Limb (tissue), 2 donors: Measurements from ENCODE around the gene VGLL4.
A peak's percentile ranks its signal among the peaks of the same experiment; 100 is the strongest.

Experiments used
- DNase-seq, 2 donors: peaks; one replicate each; pipeline ENCODE4 v3.0.0-alpha.2; 2016; ENCODE audit errors: extremely low spot score in 2 of 2

The VGLL4 gene

DNA sequence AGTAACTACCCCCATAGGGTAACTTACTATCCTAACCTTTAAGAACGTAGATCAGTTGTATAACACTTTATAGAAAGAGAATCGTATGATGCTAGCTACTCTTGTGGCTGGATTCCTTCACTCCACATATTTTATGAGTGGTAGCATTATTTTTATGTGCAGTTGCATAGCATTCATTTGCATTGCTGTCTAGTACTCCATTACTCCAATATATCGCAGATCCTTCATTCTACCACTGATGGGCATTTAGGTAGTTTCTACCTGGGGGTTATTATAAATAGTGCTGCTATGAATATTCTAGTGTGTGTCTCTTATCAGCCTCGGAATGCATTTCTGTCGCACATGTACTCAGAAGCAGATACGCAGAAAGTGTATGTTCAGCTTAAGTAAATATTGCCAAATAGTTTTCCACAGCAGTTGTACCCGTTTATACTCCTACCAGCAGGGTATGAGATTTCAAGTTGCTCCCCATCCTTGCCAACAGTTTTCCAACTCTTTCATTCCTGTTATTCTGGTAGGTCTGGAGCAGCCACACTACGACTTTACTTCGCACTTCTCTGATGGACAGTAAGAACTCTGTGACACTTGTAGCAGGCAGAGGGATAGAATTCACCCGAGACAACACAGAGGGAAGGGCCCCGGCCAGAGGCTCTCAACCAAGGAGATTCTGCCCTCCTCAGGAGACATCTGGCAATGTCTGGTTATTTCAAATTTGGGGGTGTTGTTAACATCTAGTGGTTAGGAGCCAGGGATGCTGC is 9.8 kb upstream of the VGLL4 start:
- DNase-seq = no peak

DNA sequence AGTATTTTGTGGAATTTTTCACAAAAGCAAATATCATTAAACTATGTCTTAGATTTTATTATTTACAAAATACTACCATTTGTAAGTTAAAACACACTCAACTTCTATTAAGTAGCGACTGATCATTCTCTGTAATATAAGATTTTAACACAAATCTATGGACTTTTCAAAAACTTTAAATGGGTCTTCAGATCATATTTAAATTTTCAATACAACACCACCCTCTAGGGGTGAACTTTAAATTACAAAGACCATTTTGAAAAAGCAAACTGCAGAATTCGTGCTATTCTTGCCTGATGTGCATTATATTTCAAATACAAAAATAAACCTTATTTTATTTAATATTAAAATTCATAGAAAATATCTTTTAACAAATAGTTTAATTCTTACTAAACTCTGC is 8.2 kb upstream of the VGLL4 start:
- DNase-seq = peak in 1 of 2 donors; percentile 74

DNA sequence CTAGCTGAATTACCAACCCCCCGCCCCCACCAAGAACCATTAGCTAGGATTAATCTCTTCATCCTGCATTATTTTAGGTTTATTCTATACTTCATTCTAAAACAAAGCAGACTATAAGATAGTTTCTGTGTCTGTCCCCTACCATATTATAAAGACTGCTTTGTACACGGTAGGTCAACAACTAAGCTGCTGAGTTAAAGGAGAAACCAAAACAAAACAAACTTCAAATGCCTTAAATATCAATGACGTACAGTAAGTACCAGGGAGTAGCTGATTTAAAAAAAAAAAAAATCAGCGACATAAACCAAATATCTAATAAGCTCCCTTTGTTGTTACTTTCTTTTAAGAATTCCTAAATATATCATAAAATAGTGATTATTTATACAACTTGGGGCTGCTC is 7.8 kb upstream of the VGLL4 start:
- no peak for DNase-seq

DNA sequence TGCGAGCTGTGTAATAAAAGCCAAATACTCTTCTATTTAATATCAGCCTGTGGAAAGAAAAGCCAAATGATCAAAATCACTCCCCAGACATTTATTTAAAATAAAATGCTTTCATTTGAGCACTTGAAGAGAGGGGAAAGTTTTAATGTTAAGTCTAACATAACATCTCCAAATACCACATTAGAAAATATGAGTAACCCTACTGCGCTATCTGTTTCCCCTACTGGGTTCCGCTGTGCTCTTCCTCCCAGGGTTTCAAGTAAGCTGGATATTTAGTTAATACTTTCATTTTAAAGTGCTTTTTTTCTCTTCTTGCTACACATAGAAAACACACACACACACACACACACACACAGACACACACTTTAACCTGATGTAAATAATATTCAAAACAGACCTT is 6.7 kb upstream of the VGLL4 start:
- DNase-seq = no peak

DNA sequence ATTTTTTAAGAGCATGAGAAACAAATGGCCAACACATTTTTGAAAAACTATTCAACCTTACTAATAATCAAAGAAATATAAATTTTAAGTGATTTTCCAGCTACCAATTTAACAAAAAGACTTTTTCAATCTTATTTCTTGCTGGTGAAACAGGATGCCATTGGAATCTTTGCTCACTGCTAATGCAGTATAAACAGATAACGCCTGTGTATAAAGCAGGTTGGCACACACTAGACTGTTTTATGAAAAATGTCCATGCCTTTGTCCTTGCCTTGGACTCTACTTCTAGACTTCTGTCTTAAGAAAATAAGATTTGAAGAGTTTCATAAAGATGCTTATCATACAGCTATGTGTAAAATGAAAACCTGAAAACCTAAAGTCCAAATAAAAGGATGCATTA is 5.0 kb upstream of the VGLL4 start:
- DNase-seq = no peak

DNA sequence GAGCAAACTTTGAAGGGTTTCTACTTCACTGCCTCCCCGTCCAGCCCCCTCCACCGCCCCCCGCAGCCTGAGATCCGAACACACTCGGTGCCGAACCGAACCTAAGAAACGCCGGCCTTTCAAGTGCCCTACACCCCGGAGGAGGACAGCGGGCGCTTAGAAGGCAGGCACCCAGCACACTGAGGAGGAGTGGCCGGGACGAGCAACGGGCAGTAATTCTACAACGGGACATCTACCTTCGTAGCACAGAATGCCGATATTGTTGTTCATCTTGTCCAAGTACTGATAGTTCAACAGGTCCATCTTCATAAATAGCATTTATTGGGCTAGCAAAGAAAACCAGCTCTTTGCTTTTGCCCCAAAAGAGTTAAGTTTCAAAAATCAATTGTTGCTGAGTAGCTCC is 513 bp downstream of the VGLL4 start:
- peak in 1 of 2 donors; percentile 70 for DNase-seq

DNA sequence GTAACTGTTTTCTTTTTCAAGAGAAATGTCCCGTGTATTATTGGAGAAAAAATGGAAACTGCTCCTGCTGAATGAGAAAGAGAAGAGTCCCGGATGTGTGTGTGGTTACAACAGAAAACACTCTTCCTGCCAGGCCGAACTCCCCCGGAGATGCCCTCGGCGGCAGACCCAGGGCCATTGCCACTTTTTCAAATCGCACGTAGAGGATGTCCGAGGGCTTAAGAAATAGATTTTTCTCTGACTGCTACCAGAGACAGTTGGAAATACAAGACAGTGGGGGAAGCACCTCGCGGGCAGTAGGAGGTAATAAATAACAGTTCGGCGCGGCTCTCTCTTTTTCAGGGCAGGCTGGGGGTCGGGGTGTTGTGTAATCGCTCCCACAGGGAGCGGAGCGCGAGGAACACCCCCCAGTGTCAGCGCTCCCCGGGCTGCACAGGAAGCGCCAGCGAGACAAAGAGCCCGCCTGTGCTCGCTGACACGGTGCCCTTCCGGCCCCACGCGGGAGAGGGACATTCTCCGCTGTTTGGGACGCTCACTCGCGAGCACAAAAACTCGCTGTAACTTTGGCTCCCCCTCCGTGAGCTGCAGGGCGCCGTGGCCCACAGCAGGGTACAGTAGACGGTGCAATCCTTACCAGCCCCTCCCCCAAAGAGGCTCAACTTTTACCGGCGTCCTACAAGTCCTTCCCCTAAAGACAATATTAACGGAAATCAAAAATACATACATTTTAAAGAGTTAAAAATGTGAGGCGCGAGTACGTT is 1.1 kb downstream of the VGLL4 start:
- peak; percentile 55 to 79 for DNase-seq

DNA sequence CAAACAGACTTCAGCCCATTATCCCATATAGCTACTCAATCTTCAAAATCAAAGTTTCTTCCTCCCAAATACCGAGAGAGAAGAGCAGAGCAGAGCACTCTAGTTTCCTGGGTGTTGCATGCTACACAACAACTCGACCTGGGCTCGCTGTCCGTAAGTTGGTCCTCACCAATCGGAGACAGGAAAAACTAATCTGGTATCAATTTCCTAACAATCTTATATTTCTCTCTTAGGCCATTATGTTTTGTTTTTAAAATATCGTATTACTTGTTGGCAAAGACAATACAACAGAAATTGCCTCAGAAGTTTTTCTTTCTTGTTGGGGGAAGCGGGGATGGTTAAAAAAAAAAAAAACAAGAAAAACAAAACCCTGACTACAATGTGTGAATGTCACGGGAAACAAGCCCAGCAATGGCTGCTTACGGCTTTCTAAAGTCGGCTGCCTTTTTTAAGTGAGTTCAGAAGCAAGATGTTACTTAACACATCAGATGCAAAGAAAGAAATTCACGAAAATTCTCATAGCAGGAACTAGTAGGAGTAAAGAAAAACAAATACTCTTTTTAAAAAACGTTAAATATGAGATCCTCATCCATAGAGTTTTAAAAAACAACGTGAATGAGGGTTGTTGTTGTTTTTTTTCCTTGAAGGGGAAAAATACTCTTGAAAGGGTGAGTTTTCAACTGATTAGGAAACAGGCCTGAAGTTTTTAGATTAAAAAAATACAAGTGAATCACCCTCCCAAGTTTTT is 1.9 kb downstream of the VGLL4 start:
- peak in 1 of 2 donors; percentile 45 for DNase-seq

DNA sequence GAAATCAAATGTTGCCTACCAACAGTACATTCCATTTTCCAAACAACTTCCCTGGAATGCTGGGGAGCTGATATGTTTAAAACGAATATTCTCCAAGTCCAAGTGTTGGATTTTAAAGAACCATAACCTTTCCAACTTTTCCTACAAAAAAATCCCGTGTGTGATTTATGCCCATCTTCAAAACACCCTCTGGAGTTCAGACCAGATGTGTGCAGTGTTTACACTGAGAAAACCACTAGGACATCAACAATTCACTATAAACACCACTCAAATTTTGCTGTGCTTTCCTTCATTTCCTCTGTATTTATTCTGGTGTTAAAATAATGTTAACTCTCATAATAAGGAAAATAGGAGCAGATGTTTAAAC is 2.4 kb downstream of the VGLL4 start:
- no peak for DNase-seq

DNA sequence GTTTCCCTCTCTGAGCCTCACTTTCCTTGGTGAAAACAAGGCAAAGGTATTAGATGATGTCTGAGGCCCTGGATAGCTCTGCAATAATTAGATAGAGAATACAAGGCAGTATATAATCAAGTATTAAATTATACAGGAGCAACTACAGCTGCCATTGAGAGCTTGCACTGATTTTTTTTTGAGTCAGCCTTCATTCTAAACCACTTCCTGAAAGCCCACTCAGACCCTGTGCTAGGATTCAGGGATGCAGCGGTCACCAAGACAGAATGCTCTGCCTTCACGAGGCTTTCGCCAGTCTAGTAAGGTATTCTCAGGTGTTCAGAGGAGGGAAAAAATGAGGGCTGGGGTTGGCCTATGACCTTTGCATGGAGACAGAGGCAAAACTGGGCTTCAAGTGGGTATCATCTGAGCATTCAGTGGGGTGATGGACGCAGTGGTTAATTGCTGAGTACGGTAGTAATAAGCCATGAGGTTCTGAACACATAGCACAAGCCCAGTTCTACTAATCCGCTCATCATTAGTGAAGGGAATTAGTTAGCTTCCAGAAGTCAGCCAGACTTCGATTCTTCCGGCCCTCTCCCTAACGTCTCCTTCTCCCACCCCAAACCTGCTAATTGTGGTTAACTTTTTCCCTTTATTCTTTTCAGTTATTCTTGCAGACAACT is 3.6 kb downstream of the VGLL4 start:
- no peak for DNase-seq

DNA sequence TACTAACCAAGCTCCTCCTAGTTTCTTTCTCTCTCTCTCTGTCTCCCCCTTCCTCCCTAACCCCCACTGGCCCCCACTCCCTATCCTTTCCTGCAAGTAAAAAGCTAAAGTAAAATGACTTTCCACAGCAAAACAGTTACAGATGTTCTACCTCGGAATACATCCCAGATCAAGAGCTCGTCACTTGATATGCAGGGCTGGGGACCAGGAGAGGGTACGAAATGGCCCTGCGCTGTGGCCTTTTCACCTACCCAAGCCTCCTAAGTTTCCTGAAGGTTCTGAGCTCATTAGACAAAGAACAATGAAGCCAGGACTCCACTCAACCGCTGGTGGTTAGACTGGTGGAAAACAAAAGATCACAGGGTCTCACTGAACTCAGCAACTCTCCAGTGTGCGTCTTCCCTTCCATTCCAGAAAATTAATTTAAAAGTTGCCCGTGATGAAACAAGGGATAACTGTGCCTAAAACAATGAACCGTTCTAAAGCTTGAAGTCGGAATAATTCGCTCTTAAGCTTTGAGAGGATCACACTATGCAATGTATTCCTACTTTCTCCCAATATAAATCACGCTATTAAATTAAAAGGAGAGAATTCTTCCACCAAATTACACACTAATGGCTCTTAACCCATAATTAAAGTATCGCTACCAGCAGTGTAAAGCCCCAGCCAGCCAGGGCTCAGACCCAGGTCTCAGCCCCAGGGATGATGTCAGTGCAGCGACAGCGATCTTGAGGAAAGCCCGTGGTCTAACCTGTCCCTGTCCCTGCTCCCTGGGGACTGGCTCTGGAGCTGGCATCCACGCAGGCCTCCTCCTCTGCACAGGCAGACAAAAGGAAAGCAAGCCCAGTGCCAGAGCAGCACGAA is 5.0 kb downstream of the VGLL4 start:
- peak; percentile 32 to 56 for DNase-seq

DNA sequence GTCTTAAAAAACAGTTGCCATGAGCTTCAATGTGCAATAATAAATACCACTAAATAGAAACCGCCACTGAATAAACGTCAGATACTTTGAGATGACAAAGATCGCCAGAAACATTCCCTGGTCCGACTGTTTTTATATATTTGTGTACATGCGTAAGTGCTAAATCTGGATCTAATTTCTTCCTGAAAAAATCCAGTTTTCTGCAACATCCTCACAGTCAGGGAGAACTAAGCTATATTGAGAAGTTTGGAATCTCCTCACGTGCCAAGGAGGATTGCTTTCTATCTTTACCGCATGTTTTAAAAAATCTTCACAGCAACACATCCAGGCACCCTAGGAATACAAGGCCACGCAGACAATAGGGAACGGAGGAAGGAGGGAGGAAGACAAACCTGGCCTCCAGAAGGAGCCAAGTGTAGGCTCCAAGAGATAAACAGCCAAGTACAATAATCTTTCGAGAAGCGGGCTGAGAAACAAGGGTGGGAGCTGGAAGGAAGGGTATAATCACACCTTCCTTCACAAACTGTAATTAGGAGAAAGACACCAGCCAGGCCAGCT is 5.7 kb downstream of the VGLL4 start:
- peak in 1 of 2 donors; percentile 54 for DNase-seq

DNA sequence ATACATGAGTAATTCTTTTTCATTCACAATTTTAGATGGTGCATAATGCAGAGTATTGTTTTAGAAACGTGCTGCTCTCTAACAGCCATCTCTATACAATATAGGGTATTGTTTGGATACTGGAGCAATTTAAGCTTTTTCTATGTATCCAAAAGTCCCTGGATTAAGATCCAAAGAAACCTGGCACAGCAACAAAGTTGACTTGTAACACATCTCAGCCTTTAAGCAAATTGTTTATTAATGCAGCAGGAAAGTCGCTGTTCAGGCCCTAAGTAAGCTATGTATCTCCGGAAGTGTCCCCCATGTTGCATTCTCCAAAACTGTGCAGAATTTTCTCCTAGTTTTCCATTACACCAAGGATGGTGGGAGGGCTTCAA is 7.3 kb downstream of the VGLL4 start:
- DNase-seq = no peak

DNA sequence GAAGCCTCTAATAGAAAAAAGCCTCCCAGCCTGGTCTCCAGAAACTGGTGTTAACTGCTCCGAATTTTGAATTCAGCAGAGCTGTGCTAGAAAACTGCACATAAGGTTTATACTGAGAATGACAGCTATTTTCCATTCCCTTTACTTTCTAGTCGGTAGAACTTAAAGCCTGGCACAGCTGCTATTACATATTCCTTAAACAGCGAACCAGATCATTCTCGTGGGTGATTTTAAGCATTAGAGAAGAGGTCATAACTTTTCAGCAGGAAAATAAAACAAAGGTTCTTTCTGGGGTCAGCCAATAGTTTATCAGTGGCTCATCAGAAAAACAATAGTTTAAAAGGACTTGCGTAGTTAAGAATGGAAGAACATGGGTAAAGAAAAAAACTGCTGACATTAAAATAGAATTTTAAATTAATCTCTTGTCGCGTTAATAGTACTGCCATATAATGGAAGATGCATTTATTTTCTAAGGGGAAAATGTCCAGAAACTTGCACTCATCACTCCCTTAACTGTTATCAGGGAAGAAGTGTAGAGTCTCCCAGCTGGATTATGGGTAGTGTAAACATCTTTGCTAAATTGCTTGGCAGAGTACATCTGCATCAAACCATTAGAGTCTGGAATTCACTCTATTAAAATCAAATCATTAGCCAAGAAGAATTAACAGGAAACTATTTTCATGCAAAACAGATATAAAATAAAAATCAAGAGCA is 7.9 kb downstream of the VGLL4 start:
- peak in 1 of 2 donors; percentile 81 for DNase-seq

DNA sequence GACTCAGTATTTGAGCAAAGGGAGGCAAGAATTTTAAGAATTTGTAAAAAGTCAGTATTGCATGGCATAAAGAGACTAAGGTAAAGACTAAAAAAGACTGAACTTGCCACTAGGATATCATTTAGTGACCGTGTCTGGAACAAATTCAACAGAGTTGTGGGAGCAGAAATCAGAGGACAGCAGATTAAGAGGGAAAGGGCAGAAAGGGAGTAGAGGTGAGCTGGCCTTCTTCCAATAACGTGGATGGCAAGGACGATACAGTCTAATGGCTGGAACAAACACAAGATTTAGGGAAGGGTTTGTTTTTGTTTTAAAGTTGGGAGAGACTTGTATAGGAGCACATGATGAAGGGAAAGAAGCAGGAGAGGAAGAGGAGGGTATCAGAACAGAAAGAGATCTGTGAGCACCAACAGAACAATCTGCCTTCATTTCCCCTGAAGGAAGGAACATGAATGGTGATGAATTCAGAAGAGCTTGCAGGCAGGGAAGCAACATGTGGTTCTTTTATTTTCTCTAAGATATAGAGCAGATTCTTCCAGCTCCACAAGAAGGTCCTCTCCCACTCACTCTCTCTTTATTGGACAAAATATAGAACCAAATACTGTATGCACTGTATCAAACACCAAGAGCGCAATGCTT is 8.6 kb downstream of the VGLL4 start:
- DNase-seq = no peak

DNA sequence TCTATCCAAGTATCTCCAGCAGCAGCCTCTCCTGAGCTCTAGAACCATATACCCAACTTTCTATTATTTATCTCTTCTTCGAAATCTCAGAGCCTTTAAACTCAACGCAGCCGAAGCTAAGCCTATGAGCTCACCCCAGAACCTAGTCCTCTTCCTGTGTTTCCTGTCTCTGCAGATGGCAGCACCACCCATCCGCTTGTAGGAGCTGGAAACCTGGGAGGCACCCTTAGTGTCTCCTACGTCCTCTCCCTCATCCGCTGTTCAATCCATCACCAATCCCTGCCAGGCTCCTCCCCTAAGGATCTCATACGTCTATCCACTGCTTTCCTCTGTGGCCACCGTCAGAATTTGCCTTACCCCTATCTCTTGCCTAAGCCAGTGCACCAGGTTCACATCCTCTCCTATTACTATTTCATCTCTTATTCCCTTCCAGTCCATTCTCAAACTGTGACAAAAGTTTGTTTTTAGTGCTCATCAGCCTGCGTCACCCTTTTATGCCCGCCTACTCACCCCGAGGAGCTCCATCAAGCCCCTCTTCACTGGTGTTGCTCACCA is 9.6 kb downstream of the VGLL4 start:
- no peak for DNase-seq

DNA sequence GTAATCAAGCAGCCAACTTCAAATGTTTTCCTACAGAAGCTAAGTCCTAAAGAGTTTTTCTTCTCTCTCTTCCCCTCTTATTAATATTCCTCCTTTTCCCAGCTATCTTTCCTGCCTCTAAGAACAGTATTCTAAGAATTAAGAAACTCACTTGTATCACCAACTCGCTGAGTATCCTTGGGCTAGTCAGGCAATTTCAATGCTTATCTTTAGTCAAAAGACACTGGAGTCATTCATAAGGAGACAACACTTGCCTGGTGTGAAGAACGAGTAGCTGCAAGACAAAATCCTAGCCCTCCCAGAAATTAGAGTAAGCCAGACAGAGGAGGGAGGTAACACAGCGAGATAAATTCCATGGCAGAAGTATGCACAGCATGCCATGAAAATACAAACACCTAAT is 10.7 kb downstream of the VGLL4 start:
- no peak for DNase-seq

DNA sequence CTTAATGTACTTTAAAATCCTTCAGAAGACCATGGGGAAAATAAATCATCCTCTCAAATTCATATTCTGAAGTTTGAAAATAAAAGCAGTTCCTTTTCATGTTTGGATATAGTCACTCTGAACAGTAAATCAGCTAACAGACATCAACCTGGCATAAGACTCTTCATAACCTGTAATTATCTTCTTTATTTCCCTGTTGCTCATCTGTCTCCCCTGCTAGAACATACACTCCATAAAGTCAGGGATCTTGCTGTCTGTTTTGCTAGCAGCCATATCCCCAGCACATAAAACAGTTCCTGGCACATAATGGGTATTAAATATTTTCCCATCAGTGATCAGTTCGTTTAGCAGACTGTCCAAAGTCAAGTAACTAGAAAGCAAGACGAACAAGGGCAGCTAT is 11.2 kb downstream of the VGLL4 start:
- no peak for DNase-seq

DNA sequence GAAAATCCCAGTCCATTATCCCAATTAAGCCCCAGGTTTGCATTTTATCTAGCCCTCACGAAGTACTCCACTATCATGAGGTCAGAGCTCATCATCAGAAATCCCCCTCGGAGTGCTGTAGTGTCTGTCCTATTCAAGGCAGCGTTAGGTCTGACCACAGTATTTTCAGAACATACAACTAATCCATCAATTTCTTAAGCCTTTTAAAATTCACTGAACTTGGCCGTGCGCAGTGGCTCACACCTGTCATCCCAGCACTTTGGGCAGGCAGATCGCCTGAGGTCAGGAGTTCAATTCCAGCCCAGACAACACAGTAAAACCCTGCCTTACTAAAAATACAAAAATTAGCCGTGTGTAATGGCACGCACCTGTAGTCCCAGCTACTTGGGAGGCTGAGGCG is 11.9 kb downstream of the VGLL4 start:
- no peak for DNase-seq
